ENCODE measurements around the gene RCAN2. TPM values are rescaled to one million over a fixed set of nuclear protein-coding genes. Genes with fewer than 3 reads are reported as not detected.

RCAN2 gene
- total RNA-seq, 1 donor from 2014 or later = 10.8 TPM

DNA sequence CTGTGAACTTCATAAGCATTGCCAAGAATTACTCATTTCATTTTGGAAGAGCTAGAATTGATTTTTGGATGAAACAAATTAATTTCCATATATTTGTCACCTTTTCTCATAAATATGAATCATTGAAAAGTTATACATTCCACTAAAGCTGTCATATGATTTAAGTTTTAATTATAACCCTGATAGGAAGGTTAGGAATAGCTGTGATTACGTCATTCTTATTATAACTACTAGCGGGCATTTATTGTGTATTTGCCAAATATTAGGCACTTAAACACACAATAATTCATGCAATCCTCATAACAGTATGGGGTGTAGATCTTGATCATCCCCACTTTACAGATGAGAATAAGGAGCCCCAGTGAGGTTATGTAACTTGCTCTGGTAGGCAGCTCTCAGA is 243.1 kb downstream of the RCAN2 start:
- no peak for DNase-seq

GRCh38 chr6:46246727-46247126 is 244.5 kb downstream of the RCAN2 start:
- no peak for DNase-seq

DNA sequence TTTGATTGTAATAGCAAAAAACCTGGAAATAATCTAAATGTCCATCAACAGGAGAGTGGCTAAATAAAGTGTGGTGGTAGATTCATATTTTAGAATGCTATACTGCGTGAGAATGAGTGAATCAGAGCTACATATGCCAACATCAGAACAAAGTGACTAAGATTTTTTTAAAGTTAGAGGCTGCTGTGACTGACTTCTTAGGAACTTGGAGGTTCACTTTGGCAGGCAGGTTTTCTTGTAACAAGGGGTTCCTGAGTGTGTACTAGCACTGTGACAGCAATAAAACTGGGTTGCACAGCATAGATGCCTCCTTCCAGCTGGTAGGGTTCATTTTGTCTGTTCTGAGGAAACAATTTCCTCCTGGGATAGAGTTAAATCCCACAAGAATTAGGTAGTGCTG is 245.2 kb downstream of the RCAN2 start:
- DNase-seq = no peak

- no peak for DNase-seq
These were observed 246.6 kb downstream of the RCAN2 start for GRCh38 chr6:46244670-46245069.

GRCh38 chr6:46243754-46244153 is 247.5 kb downstream of the RCAN2 start:
- DNase-seq = peak; percentile 84

DNA sequence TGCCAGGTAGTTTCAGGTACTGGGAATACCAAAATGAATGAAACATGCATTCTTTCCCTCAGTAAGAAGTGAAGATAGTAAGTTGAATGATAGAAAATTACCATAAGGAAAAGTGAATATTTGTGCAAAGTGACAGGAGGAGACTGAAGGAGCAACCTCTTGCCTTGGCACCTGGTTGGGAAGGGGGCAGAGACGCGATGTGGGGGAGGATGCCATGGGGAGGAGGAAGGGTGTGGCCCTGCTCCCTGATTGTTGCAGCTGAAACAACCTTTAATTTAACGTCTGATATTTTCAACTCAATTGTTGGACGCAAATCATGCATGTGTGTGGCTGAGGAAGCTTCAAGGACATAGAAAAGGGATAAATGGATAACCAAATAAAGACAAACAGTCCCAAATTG is 248.3 kb downstream of the RCAN2 start:
- no peak for DNase-seq

DNA sequence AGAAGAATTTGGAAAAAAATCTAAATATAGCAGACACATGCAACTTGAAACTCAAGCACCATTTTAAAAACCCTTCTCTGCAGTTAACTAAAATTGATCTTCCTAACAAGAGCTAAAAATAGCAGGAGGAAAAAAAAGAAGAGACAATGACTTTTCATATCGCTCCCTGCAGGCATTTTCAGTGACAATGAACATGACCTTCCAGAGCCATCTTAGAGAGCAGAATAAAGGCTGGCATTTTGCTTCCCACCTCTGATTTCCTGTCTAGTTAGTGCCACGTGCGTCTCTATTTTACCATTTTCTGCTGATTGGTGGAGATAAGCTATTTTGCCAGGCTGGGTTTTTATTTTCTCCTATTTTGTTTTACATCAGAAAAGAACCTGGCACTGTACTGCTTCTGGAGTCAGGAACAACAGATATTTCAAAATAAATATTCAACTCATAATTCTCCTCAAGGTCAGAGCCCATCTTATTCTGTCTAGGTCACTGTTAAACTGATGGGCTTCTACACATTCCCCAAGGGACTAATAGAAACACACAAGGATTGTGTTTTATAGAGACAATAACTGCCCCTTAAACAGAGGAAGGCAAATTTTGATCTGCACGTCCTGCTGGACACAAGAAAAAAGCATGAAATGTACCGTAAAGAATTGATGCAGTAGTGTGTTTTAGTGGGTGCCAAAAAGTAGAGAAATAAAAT is 250.2 kb downstream of the RCAN2 start:
- no peak for DNase-seq

DNA sequence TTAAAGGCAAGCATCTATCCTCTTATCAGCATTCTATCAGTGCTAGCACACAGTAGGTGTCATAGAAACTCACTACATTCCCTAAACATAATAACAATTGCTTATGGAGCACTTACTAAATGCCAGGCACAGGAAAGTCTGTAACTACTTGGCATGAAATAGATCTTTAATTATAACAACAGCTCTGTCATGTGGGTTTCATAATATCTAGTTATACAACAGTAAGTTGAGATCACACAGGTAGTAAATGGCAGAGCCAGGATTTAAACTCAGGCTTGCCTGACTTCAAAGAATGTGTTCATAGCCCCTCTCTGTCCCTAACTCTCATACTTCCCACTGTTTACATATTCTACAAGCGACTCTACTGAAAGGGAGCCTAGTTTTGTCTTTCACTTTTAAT is 254.5 kb downstream of the RCAN2 start:
- no peak for DNase-seq

DNA sequence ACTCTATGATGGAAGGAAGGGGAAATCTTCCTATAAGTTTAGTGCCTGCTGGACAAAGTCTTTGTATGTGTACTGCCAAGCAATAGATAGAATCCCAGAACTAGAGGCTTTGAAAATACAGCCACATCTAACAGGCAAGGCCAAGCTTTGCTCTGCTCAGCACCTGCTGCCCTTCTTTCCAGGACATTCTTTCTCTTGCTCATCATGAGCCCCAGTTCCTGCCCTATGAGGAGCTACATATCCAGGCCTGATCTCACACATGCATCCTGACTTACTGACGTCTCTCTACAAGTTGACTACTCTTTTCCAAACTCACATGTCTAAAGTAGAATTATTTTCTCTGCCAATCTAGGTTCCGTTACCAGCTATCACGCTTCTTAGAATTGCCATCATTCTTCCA is 256.0 kb downstream of the RCAN2 start:
- no peak for DNase-seq

- DNase-seq = no peak
These were observed 256.5 kb downstream of the RCAN2 start for GRCh38 chr6:46234700-46235099.

DNA sequence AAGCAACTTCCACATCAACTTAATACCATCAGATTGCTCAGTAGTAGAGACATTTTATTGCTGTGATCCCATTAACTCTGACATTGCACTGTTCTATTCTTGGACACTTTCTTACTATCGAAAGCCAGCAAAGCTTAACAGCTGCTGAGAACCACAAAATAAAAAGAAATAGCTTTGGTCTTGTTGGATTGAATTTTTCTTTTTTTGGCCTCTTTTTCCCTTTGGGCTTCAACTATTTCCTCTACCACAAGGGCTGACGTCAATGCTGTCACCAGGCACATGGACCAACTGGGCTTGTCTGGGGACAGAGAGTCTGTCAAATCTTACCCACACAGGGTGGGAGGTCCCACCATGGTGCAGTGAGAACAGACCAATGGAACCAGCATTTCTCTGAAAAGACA is 257.1 kb downstream of the RCAN2 start:
- peak; percentile 63 for DNase-seq

DNA sequence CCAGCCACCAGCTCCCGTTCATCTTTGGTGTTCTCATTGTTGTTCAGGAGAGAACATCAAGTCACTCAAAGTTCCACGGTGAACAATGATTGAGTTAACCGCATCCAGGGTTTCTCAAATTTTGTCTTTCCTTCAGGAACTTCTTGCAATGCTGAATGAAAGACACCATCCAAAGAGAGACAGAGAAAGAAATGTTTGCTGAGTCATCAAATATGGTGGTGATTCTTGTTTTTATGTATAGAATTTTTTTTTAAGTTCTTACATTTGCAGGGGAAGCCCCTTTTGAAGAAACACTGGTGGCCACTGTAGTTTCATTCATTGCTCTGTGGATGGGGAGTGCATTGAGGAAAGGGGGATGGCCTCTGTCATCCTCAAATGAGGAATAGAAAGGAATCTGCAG is 258.1 kb downstream of the RCAN2 start:
- DNase-seq = no peak

GRCh38 chr6:46222286-46222685 is 269.0 kb downstream of the RCAN2 start:
- no peak for DNase-seq

GRCh38 chr6:46221222-46221793 is 269.9 kb downstream of the RCAN2 start:
- DNase-seq = peak; percentile 79

DNA sequence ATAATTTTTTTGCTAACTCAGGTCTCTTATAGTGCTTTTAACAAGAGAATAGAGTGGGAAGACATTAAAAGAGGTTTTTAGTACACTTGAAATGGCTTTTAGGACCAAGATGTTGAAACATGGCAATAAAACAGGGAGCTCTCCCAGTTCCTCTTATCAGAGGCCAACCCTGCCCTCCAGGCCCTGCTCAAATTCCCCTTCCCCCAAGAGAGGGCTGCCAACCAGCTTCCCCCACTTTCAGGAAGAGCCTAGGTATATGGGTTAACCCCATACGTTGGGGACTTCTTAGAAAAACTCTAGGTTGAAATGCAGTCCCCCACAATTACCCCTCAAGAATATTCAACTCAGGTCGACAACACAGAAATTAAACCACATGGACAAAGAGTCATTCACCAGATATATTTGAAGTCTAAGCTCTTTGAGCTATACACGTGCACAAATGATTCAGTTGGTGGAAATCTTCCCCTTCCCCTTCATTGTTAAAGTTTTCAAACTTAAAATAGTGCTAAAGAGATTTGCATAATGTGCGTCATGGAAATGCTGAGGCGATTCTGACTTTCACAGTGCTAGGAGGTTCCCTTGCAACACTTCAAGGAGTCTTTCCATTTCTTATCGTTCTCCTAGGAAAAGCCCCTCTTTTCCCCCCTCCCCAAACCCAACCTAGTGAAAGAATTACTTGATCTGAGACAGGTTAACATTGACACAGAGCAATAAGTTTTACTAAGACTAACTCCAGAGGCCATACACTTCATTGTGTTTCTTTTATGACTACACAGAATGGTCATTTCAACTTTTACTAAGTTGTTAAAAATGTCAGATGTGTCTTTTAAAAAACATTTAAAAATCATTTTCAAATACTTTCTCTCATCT is 270.7 kb downstream of the RCAN2 start:
- DNase-seq = no peak

DNA sequence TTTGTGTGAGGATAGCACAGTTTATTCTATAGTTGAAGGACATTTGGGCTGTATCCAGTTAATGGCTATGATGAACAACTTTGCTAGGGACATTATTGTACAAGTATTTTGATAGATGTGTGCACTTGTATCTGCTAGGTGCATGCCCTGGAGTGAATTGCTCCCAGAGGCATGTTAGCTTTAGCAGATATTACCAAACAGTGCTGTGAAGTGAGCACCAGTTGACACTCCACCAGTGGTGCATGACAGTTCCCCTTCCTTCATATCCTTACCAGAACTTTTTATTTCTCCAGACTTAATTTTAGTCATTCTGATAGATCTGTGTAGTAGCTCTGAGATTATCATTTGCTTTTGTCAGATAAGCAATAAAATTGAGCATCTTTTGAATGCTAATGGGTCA is 271.6 kb downstream of the RCAN2 start:
- DNase-seq = no peak

GRCh38 chr6:46218457-46218856 is 272.8 kb downstream of the RCAN2 start:
- DNase-seq = no peak

GRCh38 chr6:46217671-46218131 is 273.5 kb downstream of the RCAN2 start:
- no peak for DNase-seq

- DNase-seq = no peak
These were observed 274.4 kb downstream of the RCAN2 start for GRCh38 chr6:46216879-46217278.

DNA sequence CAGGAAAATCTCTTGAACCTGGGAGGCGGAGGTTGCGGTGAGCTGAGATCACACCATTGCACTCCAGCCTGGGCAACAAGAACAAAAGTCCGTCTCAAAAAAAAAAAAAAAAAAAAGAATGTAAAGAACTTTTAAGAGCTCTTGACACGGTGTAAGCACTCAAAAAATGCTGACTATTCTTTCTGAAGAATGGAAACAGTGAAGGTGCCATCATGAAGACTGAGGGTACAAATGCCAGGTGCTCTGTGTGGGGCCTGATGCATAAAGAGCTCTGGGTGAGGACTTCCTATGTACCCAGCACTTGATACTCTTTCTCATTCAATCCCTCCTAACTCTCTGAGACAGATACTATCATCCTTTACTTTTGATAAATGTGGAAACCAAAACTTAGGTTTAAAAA is 275.5 kb downstream of the RCAN2 start:
- no peak for DNase-seq

GRCh38 chr6:46215213-46215612 is 276.0 kb downstream of the RCAN2 start:
- no peak for DNase-seq

GRCh38 chr6:46211917-46212316 is 279.3 kb downstream of the RCAN2 start:
- DNase-seq = no peak

- DNase-seq = no peak
These were observed 281.0 kb downstream of the RCAN2 start for GRCh38 chr6:46210294-46210693.

Data from tongue (tissue), 2 donors.